IMR-90 (cell line): ENCODE measurements around the gene KRT9. TPM values are rescaled to one million over a fixed set of nuclear protein-coding genes. Genes with fewer than 3 reads are reported as not detected.

ENCODE experiments used
- ATAC-seq: fragments of 200-7000 bp; cut with Tn5 transposase; 2 replicates; pipeline ENCODE4 v1.9.1; 2020; ENCODE audit warnings: low read depth, mild to moderate bottlenecking, moderate library complexity
- BruUV-seq: library from RNA; stranded (reverse); fragments of 400-500 nt; replicated peaks from 2 replicates; lab custom pipeline; 2021; lab: Mats Ljungman, UMichigan
- CTCF ChIA-PET: fragments of 300-600 bp; formaldehyde crosslinking; extraction: SDS; loops from one replicate; lab custom pipeline; 2021; ENCODE audit warnings: antibody characterized with exemption; lab: Yijun Ruan, JAX
- POLR2A ChIA-PET: fragments of 300-600 bp; sonication (Branson Sonifier 250); formaldehyde crosslinking; loops from one replicate; lab custom pipeline; 2022; ENCODE audit warnings: antibody characterized with exemption; ENCODE audit not compliant: unreplicated experiment; lab: Charles Lee
- DNase-seq: peaks from one replicate; pipeline ENCODE4 v3.0.0; 2013
- H2AFZ ChIP-seq: replicated peaks from 2 replicates; pipeline ENCODE3; 2013; ENCODE audit warnings: low read length, mild to moderate bottlenecking; ENCODE audit not compliant: poor library complexity
- H2AK5ac ChIP-seq: 2 replicates; pipeline ENCODE4 v1.6.1; 2013; ENCODE audit warnings: low read depth, low read length, inconsistent platforms
- H2AK9ac ChIP-seq: replicated peaks from 2 replicates; pipeline ENCODE3; 2013; ENCODE audit warnings: mild to moderate bottlenecking, low read depth, low read length, moderate library complexity; ENCODE audit not compliant: poor library complexity
- H2BK120ac ChIP-seq: 2 replicates; pipeline ENCODE4 v1.6.1; 2013; ENCODE audit warnings: low read depth, low read length, inconsistent platforms
- H2BK15ac ChIP-seq: 3 replicates; pipeline ENCODE4 v1.6.1; 2013; ENCODE audit warnings: low read depth, low read length, inconsistent platforms
- H2BK20ac ChIP-seq: 2 replicates; pipeline ENCODE4 v1.6.1; 2013; ENCODE audit warnings: low read depth, mild to moderate bottlenecking, inconsistent platforms, low read length, moderate library complexity
- H2BK5ac ChIP-seq: 2 replicates; pipeline ENCODE4 v1.6.1; 2013; ENCODE audit warnings: mild to moderate bottlenecking, low read depth, low read length, inconsistent platforms; ENCODE audit not compliant: poor library complexity, severe bottlenecking
- H3K14ac ChIP-seq: replicated peaks from 2 replicates; pipeline ENCODE4 v1.6.1; 2013; ENCODE audit warnings: low read depth, low read length, inconsistent platforms
- H3K18ac ChIP-seq: 2 replicates; pipeline ENCODE4 v1.6.1; 2013; ENCODE audit warnings: low read depth, low read length, control low read depth
- H3K23ac ChIP-seq: 2 replicates; pipeline ENCODE4 v1.6.1; 2013; ENCODE audit warnings: low read depth, low read length, inconsistent platforms
- H3K27ac ChIP-seq: 2 replicates; pipeline ENCODE4 v1.5.1; 2013; ENCODE audit warnings: mild to moderate bottlenecking, control low read depth, low read length; ENCODE audit not compliant: insufficient read depth
- H3K27me3 ChIP-seq: 2 replicates; pipeline ENCODE4 v1.6.1; 2013; ENCODE audit warnings: low read length; ENCODE audit not compliant: control insufficient read depth, insufficient read depth
- H3K36me3 ChIP-seq: 2 replicates; pipeline ENCODE4 v1.6.1; 2013; ENCODE audit warnings: low read length, mixed read lengths; ENCODE audit not compliant: control insufficient read depth, insufficient read depth
- H3K4ac ChIP-seq: 2 replicates; pipeline ENCODE4 v1.6.1; 2013; ENCODE audit warnings: low read depth, low read length, inconsistent platforms
- H3K4me1 ChIP-seq: 2 replicates; pipeline ENCODE4 v1.6.1; 2013; ENCODE audit warnings: low read length, mixed read lengths; ENCODE audit not compliant: control insufficient read depth, insufficient read depth
- H3K4me2 ChIP-seq: 2 replicates; pipeline ENCODE4 v1.6.1; 2013; ENCODE audit warnings: low read depth, mild to moderate bottlenecking, control low read depth, low read length, moderate library complexity
- H3K4me3 ChIP-seq: 2 replicates; pipeline ENCODE4 v1.5.1; 2013; ENCODE audit warnings: low read depth, mild to moderate bottlenecking, control low read depth, low read length, moderate library complexity; ENCODE audit not compliant: insufficient read depth
- H3K56ac ChIP-seq: 2 replicates; pipeline ENCODE4 v1.6.1; 2013; ENCODE audit warnings: low read length, inconsistent platforms; ENCODE audit not compliant: insufficient read depth; ENCODE audit errors: extremely low read depth
- H3K79me1 ChIP-seq, 2 experiments: 2 replicates each; pipeline ENCODE4 v1.6.1; 2013; ENCODE audit warnings: low read length in 2 of 2, inconsistent platforms in 1 of 2, low read depth in 1 of 2
- H3K9ac ChIP-seq: 2 replicates; pipeline ENCODE4 v1.6.1; 2013; ENCODE audit warnings: low read depth, low read length, control low read depth
- H3K9me1 ChIP-seq: 2 replicates; pipeline ENCODE4 v1.6.1; 2013; ENCODE audit warnings: low read length, inconsistent platforms; ENCODE audit not compliant: insufficient read depth
- H3K9me3 ChIP-seq: 2 replicates; pipeline ENCODE4 v1.6.1; 2013; ENCODE audit warnings: low read length; ENCODE audit not compliant: control insufficient read depth, insufficient read depth
- H4K20me1 ChIP-seq: 2 replicates; pipeline ENCODE4 v1.6.1; 2013; ENCODE audit warnings: low read length, inconsistent platforms; ENCODE audit not compliant: insufficient read depth
- H4K5ac ChIP-seq: 2 replicates; pipeline ENCODE4 v1.6.1; 2013; ENCODE audit warnings: mild to moderate bottlenecking, low read depth, low read length, control low read depth
- H4K8ac ChIP-seq, 2 experiments: 2 replicates each; pipeline ENCODE4 v1.6.1; 2013; ENCODE audit warnings: low read depth in 2 of 2, low read length in 2 of 2, control low read depth in 1 of 2, inconsistent platforms in 1 of 2
- H4K91ac ChIP-seq: 2 replicates; pipeline ENCODE4 v1.6.1; 2013; ENCODE audit warnings: low read depth, low read length, inconsistent platforms; ENCODE audit not compliant: insufficient read depth
- CEBPB ChIP-seq: IDR thresholded peaks from 2 replicates; pipeline ENCODE4 v1.6.1; 2012; ENCODE audit warnings: low read depth, low read length, improper control_type of control experiment
- CHD1 ChIP-seq: IDR thresholded peaks from 2 replicates; pipeline ENCODE4 v1.6.1; 2012; ENCODE audit warnings: low read depth, low read length, improper control_type of control experiment
- CTCF ChIP-seq: conservative IDR thresholded peaks from 2 replicates; pipeline ENCODE4 v1.5.1; 2012; ENCODE audit warnings: mild to moderate bottlenecking, low read depth, low read length, improper control_type of control experiment
- ELK1 ChIP-seq: fragments of 150-350 bp; IDR thresholded peaks from 2 replicates; pipeline ENCODE4 v1.6.1; 2016; ENCODE audit warnings: low read depth, mild to moderate bottlenecking, low read length, moderate library complexity, borderline replicate concordance
- MAZ ChIP-seq: IDR thresholded peaks from 2 replicates; pipeline ENCODE4 v1.6.1; 2012; ENCODE audit warnings: low read depth, mild to moderate bottlenecking, low read length, improper control_type of control experiment, moderate library complexity, borderline replicate concordance
- NFE2L2 ChIP-seq: fragments of 150-350 bp; IDR thresholded peaks from 2 replicates; pipeline ENCODE4 v1.6.1; 2016; ENCODE audit warnings: low read depth, mild to moderate bottlenecking, low read length
- RFX5 ChIP-seq: IDR thresholded peaks from 2 replicates; pipeline ENCODE4 v1.8.0; 2012; ENCODE audit warnings: low read depth, mild to moderate bottlenecking, low read length, moderate library complexity
- SMC3 ChIP-seq: fragments of 150-350 bp; IDR thresholded peaks from 2 replicates; pipeline ENCODE4 v1.6.1; 2016; ENCODE audit warnings: low read depth, mild to moderate bottlenecking, antibody characterized with exemption, low read length, moderate library complexity
- WGBS, 2 experiments: methylation state at CpG; one replicate each; pipeline versions ENCODE4 v1.1.5 to v1.1.7; 2013; ENCODE audit warnings: missing lambda C conversion rate in 2 of 2; ENCODE audit not compliant: insufficient read length in 1 of 2; ENCODE audit errors: extremely low coverage in 2 of 2; 5-methylcytosine and 5-hydroxymethylcytosine counted together
- dilution Hi-C: fragments of 300-500 bp; cut with HindIII; formaldehyde crosslinking; loops from one replicate; pipeline ENCODE4 v1.14.3; 2018; ENCODE audit warnings: low sequenced_read_pairs; ENCODE audit not compliant: unreplicated experiment
- in situ Hi-C: fragments of 300-500 bp; cut with MboI; formaldehyde crosslinking; loops from 3 replicates; pipeline ENCODE4 v1.14.3; 2019; ENCODE audit warnings: low sequenced_read_pairs, inconsistent platforms, mixed read lengths
- intact Hi-C: fragments of 100-400 bp; cut with micrococcal nuclease; formaldehyde crosslinking; loops from 2 replicates; pipeline ENCODE4 v1.10.0; 2022
- polyA plus RNA-seq, 3 experiments: library from polyadenylated mRNA; depleted of rRNA; stranded (reverse); fragments of >200 nt; gene quantifications; 2 replicates each; pipeline ENCODE4 v1.2.3, GENCODE V29; 2012; ENCODE audit warnings: low replicate concordance in 1 of 3
- total RNA-seq: library from RNA; depleted of rRNA; stranded (reverse); fragments of >200 nt; gene quantifications from 2 replicates; pipeline ENCODE4 v1.2.3, GENCODE V29; 2012

KRT9 gene
- total and polyA plus RNA-seq, 2 of the 4 experiments (the other 2 are of a cell fraction), result not detected

GRCh38 chr17:41599680-41600079, 27.8 kb upstream of the KRT9 start:
- H3K9ac ChIP-seq, result no peak overlapping the region
- H3K56ac ChIP-seq, result no peak overlapping the region
- H3K4me2 ChIP-seq, result no peak overlapping the region
- H3K18ac ChIP-seq, result no peak overlapping the region
- TF ChIP-seq RFX5 (no peak), MAZ (no peak), ELK1 (no peak), CHD1 (no peak), NFE2L2 (no peak), CTCF (no peak), CEBPB (no peak), SMC3 (no peak)
- peaks cover 56% of the 10 kb centered on the region for H3K27me3 ChIP-seq
- no peak overlapping the region for H3K4me3 ChIP-seq
- WGBS, 2 experiments, result no CpG with 5 or more reads among the region's 1 CpG
- H4K5ac ChIP-seq, result no peak overlapping the region
- no peak overlapping the region for H3K27ac ChIP-seq
- H3K79me1 ChIP-seq, result no peaks in the 10 kb centered on the region
- no peaks in the 10 kb centered on the region for H3K4me1 ChIP-seq
- POLR2A ChIA-PET, result no interaction called here
- H2BK120ac ChIP-seq, result no peak overlapping the region
- no peak for ATAC-seq
- CTCF ChIA-PET, result interaction anchor here (1.3 kb wide), 1 partner anchor 50 kb away, joined by 4 read pairs; no protein-coding TSS in a partner anchor
- no peak overlapping the region for H3K23ac ChIP-seq
- H3K14ac ChIP-seq, result no peak overlapping the region
- no peak overlapping the region for H3K4ac ChIP-seq
- no peak for DNase-seq
- dilution Hi-C loops, result no loop called here
- no peak overlapping the region for H2AFZ ChIP-seq
- no peak overlapping the region for H4K91ac ChIP-seq
- no peak overlapping the region for H2BK15ac ChIP-seq
- no peaks in the 10 kb centered on the region for H3K9me1 ChIP-seq
- H2AK9ac ChIP-seq, result no peak overlapping the region
- in situ Hi-C loops, result no loop called here
- BruUV-seq, result no TSS peak
- no peaks in the 10 kb centered on the region for H3K36me3 ChIP-seq
- no peaks in the 10 kb centered on the region for H4K20me1 ChIP-seq
- no peak overlapping the region for H2BK5ac ChIP-seq
- intact Hi-C loops, result no loop called here
- no peak overlapping the region for H2AK5ac ChIP-seq
- no peak overlapping the region for H4K8ac ChIP-seq
- H3K9me3 ChIP-seq, result no peaks in the 10 kb centered on the region
- H2BK20ac ChIP-seq, result no peak overlapping the region
